Cerebellar nuclear complex (tissue), 1 donor: ENCODE measurements around the gene PRRC2A.

ENCODE experiments used
- DNase-seq, 2 experiments: peaks; one replicate each; lab custom pipeline; 2025; lab: John Stamatoyannopoulos, UW

PRRC2A gene

GRCh38 chr6:31626952-31627351 is 6.4 kb downstream of the PRRC2A start:
- DNase-seq: no peak

- DNase-seq: no peak
Observed at GRCh38 chr6:31627690-31628287, 7.3 kb downstream of the PRRC2A start.

DNA sequence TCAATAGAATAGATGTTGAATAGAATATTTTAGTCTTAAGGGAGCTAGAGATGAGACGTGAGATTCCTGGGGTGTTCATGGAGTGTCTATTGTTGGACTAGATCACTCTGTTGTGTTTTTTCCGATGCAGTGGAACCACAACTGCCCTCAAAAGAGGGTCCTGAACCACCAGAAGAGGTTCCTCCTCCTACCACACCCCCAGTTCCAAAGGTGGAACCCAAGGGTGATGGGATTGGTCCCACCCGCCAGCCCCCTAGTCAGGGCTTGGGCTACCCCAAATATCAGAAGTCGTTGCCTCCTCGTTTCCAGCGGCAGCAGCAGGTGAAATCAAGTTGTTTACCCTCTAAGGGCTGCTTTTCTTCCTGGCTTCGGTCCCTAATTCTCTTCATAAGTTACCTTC is 8.5 kb downstream of the PRRC2A start:
- no peak for DNase-seq

GRCh38 chr6:31630177-31630934 is 9.8 kb downstream of the PRRC2A start:
- no peak for DNase-seq

- DNase-seq: no peak
Observed at GRCh38 chr6:31631209-31631608, 10.7 kb downstream of the PRRC2A start.

DNA sequence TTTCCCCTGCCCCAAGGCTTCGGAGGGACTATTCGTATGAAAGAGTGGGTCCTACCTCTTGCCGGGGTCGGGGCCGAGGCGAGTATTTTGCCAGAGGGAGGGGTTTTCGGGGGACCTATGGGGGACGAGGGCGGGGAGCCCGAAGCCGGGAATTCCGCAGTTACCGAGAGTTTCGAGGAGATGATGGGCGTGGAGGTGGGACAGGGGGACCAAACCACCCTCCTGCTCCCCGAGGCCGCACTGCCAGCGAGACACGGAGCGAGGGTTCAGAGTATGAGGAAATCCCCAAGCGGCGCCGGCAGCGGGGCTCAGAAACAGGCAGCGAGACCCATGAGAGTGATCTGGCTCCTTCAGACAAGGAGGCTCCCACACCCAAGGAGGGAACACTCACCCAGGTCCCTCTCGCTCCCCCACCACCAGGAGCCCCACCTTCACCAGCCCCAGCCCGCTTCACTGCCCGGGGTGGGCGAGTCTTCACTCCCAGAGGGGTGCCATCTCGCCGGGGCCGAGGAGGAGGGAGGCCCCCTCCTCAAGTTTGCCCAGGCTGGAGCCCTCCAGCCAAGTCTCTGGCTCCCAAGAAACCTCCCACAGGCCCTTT is 11.3 kb downstream of the PRRC2A start:
- no peak for DNase-seq

- no peak for DNase-seq
Observed at GRCh38 chr6:31632279-31632946, 11.9 kb downstream of the PRRC2A start.

DNA sequence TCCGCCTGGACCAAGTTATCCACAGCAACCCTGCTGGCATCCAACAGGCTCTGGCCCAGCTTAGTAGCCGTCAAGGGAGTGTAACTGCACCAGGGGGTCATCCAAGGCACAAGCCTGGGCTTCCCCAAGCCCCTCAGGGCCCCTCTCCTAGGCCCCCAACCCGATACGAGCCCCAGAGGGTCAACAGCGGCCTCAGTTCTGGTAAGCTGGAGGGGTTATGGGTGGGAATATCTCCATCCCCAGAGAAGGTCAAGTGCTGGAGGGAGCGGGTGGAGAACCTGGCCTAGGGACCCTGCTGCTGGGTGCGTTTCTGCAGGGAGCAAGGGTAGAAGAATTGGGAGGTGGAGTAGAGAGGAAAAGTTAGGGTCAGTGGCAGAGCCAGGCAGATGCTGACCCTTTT is 12.9 kb downstream of the PRRC2A start:
- no peak for DNase-seq

GRCh38 chr6:31634131-31634530 is 13.6 kb downstream of the PRRC2A start:
- DNase-seq: no peak

DNA sequence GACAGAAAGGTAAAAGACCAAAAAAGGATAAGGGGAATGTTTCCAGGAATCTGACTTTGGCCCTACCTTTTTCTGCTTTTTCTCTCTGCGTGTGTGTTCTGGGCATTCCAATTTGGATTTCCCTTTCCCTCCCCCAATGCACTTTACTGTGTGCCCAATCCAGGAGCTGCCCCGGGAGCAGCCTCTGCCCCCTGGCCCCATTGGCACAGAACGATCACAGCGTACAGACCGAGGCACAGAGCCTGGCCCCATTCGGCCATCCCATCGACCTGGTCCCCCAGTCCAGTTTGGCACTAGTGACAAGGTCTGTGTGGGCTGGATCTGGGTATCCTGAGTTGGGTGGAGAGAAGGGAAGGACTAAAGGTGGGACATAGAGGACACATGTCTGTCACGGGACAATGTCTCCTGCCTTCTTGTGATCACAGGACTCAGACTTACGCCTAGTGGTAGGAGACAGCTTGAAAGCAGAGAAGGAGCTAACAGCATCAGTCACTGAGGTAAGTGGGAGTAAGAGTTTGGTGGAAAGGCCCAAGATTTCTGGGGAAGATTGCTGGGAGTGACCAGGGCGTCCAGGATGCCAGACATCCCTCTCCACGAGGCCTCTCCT is 14.6 kb downstream of the PRRC2A start:
- DNase-seq: no peak

DNA sequence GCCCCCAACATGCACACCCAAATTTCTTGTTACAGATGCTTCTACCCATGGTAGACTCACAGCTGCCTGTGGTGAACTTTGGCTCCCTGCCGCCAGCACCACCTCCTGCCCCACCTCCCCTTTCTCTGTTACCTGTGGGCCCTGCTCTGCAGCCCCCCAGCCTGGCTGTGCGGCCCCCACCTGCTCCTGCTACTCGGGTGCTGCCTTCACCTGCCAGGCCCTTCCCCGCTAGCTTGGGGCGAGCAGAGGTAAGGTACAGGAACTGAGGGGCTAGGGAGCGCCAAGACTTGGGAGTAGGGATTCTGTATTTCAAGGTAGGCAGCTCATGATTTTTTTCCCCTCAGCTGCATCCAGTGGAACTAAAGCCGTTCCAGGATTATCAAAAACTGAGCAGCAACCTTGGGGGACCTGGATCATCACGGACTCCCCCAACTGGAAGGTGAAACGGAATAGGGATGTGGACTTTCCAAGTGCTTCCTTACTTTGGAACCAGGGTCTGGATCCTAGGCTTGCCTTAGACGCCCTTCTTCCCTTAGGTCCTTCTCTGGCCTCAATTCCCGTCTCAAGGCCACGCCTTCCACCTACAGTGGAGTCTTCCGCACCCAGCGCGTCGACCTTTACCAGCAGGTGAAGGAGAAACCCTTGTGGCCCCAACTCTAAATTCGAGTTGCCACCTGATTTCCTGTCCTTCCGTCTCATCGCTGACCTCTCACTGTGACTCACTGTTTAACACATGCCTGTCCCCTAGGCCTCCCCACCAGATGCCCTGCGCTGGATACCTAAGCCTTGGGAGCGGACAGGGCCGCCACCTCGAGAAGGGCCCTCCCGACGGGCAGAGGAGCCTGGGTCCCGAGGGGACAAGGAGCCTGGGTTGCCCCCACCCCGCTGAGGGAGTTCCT is 16.4 kb downstream of the PRRC2A start:
- DNase-seq: no peak

DNA sequence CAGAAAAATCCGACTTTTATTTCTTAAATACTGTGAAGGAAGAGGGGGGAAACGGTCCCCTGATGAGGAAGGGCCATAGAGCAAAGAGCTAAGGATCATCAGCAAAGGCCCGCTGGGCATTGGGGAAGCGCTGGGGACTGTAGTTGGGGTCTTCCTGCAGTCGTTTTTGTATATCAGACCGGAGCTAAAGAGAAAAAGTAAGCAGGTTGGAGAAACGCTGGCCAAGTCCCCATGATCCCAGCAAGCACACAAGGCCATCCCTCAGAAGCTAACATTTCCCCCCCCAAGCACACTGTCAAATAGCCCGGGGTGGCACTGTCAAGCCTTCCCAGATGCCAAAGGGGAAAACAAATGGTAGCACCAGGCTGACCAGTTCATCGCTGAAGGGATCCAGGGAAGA is 18.5 kb downstream of the PRRC2A start:
- no peak for DNase-seq

- DNase-seq: no peak
Observed at GRCh38 chr6:31639449-31639861, 18.9 kb downstream of the PRRC2A start.

GRCh38 chr6:31640612-31641011 is 20.1 kb downstream of the PRRC2A start:
- no peak for DNase-seq

DNA sequence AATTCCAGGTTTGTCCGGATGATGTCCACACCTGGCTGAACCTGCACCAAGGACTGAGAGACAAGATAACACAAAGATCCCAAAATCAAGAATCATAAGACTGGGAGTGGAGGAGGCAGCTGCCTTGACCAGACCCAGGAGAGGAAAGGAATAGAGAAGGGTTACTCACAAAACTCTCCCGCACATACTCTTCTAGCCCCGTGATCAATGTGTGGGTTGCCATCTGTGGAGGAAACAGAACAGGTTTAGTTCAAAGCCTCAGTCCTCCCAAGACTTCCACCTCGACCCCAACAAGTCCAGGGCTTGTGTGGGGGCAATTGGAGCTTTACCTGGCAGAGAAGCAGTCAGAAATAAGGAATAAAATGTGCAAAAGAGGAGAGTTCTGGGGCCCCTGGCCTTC is 20.9 kb downstream of the PRRC2A start:
- DNase-seq: no peak

GRCh38 chr6:31642798-31643570 is 22.5 kb downstream of the PRRC2A start:
- no peak for DNase-seq

- no peak for DNase-seq
Observed at GRCh38 chr6:31643818-31644454, 23.4 kb downstream of the PRRC2A start.

DNA sequence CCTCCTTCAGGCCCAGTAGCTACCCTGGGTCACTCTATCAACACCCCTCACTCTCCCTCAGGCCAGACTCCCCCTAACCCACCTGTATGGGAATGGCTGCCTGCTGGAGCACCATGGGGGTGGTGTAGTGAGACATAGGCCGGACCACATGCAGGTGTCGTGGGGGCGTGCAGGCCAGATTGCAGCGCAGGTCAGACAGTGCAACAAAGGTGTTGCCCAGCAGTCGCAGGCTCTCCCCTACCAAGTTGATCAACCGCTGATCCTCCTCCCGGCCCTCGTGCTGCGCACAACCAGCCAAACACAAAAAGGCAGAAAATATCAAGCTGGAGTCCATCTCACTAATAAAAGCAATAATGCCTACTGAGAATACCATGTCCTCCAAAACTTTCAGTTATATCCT is 24.8 kb downstream of the PRRC2A start:
- no peak for DNase-seq

GRCh38 chr6:31651602-31652191 is 31.2 kb downstream of the PRRC2A start:
- DNase-seq: no peak
